Left ventricle myocardium inferior (tissue), 1 donor: ENCODE data around the gene VPS35. TPM values are rescaled to one million over a fixed set of nuclear protein-coding genes. Genes with fewer than 3 reads are reported as not detected.

ENCODE experiments used
- DNase-seq: peaks from one replicate; pipeline ENCODE4 v3.0.0-alpha.2; 2020
- H3K27ac ChIP-seq: fragments of 200-600 bp; replicated peaks from 2 replicates; pipeline ENCODE4 v1.8.0; 2021
- H3K27me3 ChIP-seq: fragments of 200-600 bp; 2 replicates; pipeline ENCODE4 v1.8.0; 2021; ENCODE audit warnings: low read depth
- H3K36me3 ChIP-seq: fragments of 200-600 bp; 2 replicates; pipeline ENCODE4 v1.8.0; 2021
- H3K4me1 ChIP-seq: fragments of 200-600 bp; 2 replicates; pipeline ENCODE4 v1.8.0; 2021
- H3K4me3 ChIP-seq: fragments of 200-600 bp; 2 replicates; pipeline ENCODE4 v1.8.0; 2021; ENCODE audit warnings: mild to moderate bottlenecking, moderate library complexity
- H3K9me3 ChIP-seq: fragments of 200-600 bp; replicated peaks from 2 replicates; pipeline ENCODE4 v1.8.0; 2021
- intact Hi-C: fragments of 100-400 bp; cut with micrococcal nuclease; formaldehyde crosslinking; loops from one replicate; pipeline ENCODE4 v1.11.0; 2022
- total RNA-seq: library from RNA; stranded (reverse); fragmentation: NEBNext Ultra II Directional; extraction: Animal tissue kit (Norgen Biotek cat#: 25700); gene quantifications from one replicate; pipeline ENCODE4 v1.2.1, GENCODE V29; 2021
- TF ChIP-seq, protein P1 (sequence below): fragments of 200-600 bp; IDR thresholded peaks from 2 replicates; pipeline ENCODE4 v1.8.0; 2021; ENCODE audit warnings: antibody characterized with exemption, mild to moderate bottlenecking, borderline replicate concordance
- donor health status: DM: no; HTN: yes; CAD: no; lungs with severe emphysema.

The VPS35 gene
- total RNA-seq, 1 donor from 2014 or later = 74.6 TPM

DNA sequence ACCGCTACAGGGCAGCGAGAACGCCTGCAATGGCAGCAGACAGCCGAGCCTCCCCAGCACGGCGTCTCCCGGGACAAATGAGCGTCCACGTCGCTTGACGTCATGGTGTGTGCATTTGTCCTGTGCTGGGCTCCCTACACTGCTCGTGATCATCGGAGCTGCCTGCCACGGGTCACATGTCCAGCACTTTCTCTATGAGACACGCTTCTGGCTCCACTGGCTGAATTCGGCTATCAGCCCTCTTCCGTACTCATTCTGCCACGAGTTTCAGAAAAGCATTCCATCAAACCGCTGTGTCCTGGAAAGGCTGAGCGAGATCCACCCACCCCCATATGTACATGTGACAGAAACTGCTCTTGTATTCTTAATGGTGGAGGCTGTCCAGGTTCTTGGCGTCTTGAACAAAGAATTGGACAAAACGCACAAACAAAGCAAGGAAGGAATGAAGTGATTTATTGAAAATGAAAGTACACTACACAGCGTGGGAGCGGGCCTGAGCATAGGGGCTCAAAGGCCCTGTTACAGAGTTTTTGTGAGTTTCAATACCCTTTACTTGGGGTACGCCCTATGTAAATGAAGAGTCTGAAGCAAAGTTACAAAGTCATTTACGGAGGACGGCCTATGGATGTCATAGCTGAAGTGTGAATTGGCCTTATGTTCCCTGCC, 39.3 kb downstream of the VPS35 start:
- Histone ChIP-seq H3K9me3 (peaks cover 3% of the 10 kb centered on the region), H3K27ac (peak overlapping the region; percentile 52), H3K27me3 (no peaks in the 10 kb centered on the region), H3K36me3 (no peaks in the 10 kb centered on the region), H3K4me3 (peak overlapping the region; percentile 26), H3K4me1 (no peaks in the 10 kb centered on the region)
- intact Hi-C loops = no loop called here
- DNase-seq = peak; percentile 51
- TF ChIP-seq, protein P1, sequence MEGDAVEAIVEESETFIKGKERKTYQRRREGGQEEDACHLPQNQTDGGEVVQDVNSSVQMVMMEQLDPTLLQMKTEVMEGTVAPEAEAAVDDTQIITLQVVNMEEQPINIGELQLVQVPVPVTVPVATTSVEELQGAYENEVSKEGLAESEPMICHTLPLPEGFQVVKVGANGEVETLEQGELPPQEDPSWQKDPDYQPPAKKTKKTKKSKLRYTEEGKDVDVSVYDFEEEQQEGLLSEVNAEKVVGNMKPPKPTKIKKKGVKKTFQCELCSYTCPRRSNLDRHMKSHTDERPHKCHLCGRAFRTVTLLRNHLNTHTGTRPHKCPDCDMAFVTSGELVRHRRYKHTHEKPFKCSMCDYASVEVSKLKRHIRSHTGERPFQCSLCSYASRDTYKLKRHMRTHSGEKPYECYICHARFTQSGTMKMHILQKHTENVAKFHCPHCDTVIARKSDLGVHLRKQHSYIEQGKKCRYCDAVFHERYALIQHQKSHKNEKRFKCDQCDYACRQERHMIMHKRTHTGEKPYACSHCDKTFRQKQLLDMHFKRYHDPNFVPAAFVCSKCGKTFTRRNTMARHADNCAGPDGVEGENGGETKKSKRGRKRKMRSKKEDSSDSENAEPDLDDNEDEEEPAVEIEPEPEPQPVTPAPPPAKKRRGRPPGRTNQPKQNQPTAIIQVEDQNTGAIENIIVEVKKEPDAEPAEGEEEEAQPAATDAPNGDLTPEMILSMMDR = no peak

- TF ChIP-seq, protein P1 = no peak
- Histone ChIP-seq H3K27me3 (no peaks in the 10 kb centered on the region), H3K27ac (no peak overlapping the region), H3K36me3 (no peaks in the 10 kb centered on the region), H3K4me1 (no peaks in the 10 kb centered on the region), H3K9me3 (peaks cover 14% of the 10 kb centered on the region), H3K4me3 (no peak overlapping the region)
- no peak for DNase-seq
- intact Hi-C loops = no loop called here
Measured at GRCh38 chr16:46648656-46649055, 40.3 kb downstream of the VPS35 start.

DNA sequence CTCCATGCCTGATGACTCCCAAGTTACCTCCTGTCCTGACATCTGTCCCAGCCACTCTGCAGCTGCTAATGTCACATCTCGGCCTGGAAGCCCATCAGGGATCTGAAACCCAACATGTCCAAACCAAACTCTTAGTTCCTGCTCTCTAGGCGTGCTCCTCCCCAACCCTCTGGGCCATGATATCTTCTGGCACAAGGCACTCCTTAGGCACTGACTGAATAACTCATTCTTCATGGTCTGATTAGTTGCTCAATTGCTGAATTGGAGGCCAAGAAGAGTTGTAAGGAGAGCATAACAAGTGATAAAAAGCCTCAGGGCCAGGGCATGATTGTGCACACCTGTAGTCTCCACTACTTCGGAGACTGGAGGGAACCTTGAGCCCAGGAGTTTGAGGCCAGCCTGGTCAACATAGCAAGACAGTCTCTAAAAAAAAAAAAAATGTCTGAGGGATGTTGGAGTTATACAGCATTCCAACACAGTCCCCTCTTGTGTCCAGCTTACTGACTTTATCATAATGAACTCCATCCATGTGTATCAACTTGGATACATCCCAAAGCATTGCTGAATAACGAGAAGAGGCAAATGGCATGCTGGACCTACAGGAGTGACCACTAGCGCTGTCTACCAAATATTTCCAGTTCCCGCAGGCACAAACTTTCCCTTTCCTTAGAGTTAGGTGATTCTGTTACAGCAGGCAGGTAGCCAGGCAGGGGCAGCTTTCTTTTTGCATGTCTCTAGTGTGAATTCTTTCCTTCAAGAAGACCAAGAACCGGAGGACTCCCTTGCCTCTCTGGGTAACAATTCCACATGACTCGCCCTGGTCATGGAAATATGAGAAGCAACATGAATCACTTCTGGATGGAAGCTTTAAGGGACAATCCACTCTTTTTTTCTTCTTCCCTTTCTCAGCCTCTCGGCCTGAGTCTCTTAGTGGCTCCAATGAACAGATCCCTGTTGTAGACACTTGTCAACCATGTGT, 49.7 kb downstream of the VPS35 start:
- TF ChIP-seq, protein P1 = no peak

GRCh38 chr16:46632778-46633733, 55.9 kb downstream of the VPS35 start:
- no peak overlapping the region for H3K27ac ChIP-seq
- no peak for DNase-seq
- intact Hi-C loops = no loop called here
- no peaks in the 10 kb centered on the region for H3K27me3 ChIP-seq
- H3K9me3 ChIP-seq = no peaks in the 10 kb centered on the region
- TF ChIP-seq, protein P1 = no peak
- H3K4me1 ChIP-seq = no peaks in the 10 kb centered on the region
- H3K4me3 ChIP-seq = no peak overlapping the region
- no peaks in the 10 kb centered on the region for H3K36me3 ChIP-seq

More for the DNA sequence above, 49.7 kb downstream of the VPS35 start:
- peaks cover 11% of the 10 kb centered on the region for H3K9me3 ChIP-seq
- H3K27me3 ChIP-seq = no peaks in the 10 kb centered on the region
- H3K4me1 ChIP-seq = no peaks in the 10 kb centered on the region
- intact Hi-C loops = no loop called here
- H3K27ac ChIP-seq = no peak overlapping the region
- peaks cover 4% of the 10 kb centered on the region for H3K36me3 ChIP-seq
- no peak for DNase-seq
- H3K4me3 ChIP-seq = no peak overlapping the region
